ENCODE data around the gene CECR2. TPM values are rescaled to one million over a fixed set of nuclear protein-coding genes. Genes with fewer than 3 reads are reported as not detected.

CECR2 gene
- total RNA-seq, 1 experiment from 2014 or later, result 3.6 TPM

DNA sequence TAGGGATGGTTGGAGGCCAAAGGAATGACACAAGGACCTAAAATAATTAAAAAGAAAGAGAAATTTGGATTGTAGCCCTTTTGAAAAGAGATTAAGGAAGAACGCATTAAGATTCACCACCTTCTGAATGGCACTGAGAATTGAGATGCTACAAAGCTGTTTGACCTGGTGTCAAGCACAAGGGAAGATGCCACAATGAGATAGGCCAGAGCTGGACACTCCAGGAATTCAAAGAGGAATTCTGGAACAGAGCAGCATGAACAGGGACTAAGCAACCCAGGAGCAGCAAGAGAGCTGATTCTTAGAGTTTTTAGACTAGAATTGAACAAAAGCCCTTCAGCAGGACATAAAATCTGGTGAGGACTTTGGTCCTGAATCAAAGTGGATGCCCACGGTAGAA is 11.6 kb upstream of the CECR2 start:
- Histone ChIP-seq H3K36me3 (ENCODE audit: control insufficient read depth, insufficient read depth, low read length) (no peaks in the 10 kb centered on the region), H3K4me3 (ENCODE audit: low read depth in 2 of 2, low read length in 2 of 2) (no peak overlapping the region), H3K9me3 (ENCODE audit: control insufficient read depth, insufficient read depth, low read depth, low read length) (no peaks in the 10 kb centered on the region), H3K27ac (ENCODE audit: low read length) (no peak overlapping the region), H3K4me1 (ENCODE audit: control insufficient read depth, insufficient read depth, low read length) (no peaks in the 10 kb centered on the region), H3K27me3 (ENCODE audit: control insufficient read depth, insufficient read depth, low read length) (no peaks in the 10 kb centered on the region)
- no peak for ATAC-seq
- BruUV-seq (replicated peaks), result no TSS peak
- ChIA-PET CTCF (no interaction called here), POLR2A (interaction anchor here (0.5 kb wide), 1 partner anchor 11 kb away, joined by 6 read pairs; no protein-coding TSS in a partner anchor)
- no peak for DNase-seq (ENCODE audit: low read depth, low spot score)
- no peak for TF ChIP-seq SIN3A (IDR thresholded peaks at IDR 0.05; ENCODE audit: borderline replicate concordance, insufficient read depth, low read depth, low read length)
- intact Hi-C loops (cut with micrococcal nuclease; ENCODE audit: unreplicated experiment) (no loop called here), in situ Hi-C loops (cut with HindIII; ENCODE audit: low pct_unique_long_range_greater_than_20kb, low sequenced_read_pairs) (no loop called here)

GRCh38 chr22:17358415-17358814 is 10.8 kb upstream of the CECR2 start:
- intact Hi-C loops (cut with micrococcal nuclease; ENCODE audit: unreplicated experiment), result no loop called here
- in situ Hi-C loops (cut with HindIII; ENCODE audit: low pct_unique_long_range_greater_than_20kb, low sequenced_read_pairs), result no loop called here
- Histone ChIP-seq H3K4me1 (ENCODE audit: control insufficient read depth, insufficient read depth, low read length) (no peaks in the 10 kb centered on the region), H3K9me3 (ENCODE audit: control insufficient read depth, insufficient read depth, low read depth, low read length) (no peaks in the 10 kb centered on the region), H3K36me3 (ENCODE audit: control insufficient read depth, insufficient read depth, low read length) (no peaks in the 10 kb centered on the region), H3K27me3 (ENCODE audit: control insufficient read depth, insufficient read depth, low read length) (no peaks in the 10 kb centered on the region), H3K27ac (ENCODE audit: low read length) (no peak overlapping the region), H3K4me3 (ENCODE audit: low read depth in 2 of 2, low read length in 2 of 2) (no peak overlapping the region)
- BruUV-seq (replicated peaks), result no TSS peak
- ATAC-seq (no peak), DNase-seq (ENCODE audit: low read depth, low spot score) (no peak)
- CTCF ChIA-PET, result no interaction called here
- TF ChIP-seq CTCF (IDR thresholded peaks at IDR 0.05), result no peak
- no peak for TF ChIP-seq TCF7L2 (IDR thresholded peaks at IDR 0.05; ENCODE audit: low read depth, low read length)
- no peak for TF ChIP-seq SIN3A (IDR thresholded peaks at IDR 0.05; ENCODE audit: borderline replicate concordance, insufficient read depth, low read depth, low read length)
- POLR2A ChIA-PET, result no interaction called here

DNA sequence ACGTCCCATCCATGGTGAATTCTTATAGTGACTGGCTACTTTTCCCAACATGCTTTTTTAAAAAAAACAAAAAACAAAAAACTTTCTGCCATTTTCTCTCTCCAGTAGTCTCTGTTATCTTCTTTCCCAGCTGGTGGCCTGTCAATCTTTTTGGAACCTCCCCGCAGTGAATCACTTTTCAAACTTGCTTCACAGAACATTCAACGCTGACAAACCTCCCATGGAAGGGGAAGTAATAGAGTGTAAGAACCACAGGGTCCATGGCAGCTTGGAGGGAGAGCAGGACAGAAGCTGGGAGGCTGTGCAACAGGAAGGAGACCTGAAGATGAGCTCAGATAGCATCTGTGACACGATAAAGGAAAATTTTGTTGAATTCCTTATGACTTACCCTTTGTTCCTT is 9.8 kb upstream of the CECR2 start:
- no peaks in the 10 kb centered on the region for H3K27me3 ChIP-seq (ENCODE audit: control insufficient read depth, insufficient read depth, low read length)
- H3K4me1 ChIP-seq (ENCODE audit: control insufficient read depth, insufficient read depth, low read length), result no peaks in the 10 kb centered on the region
- DNase-seq (ENCODE audit: low read depth, low spot score) (no peak), ATAC-seq (no peak)
- in situ Hi-C loops (cut with HindIII; ENCODE audit: low pct_unique_long_range_greater_than_20kb, low sequenced_read_pairs), result no loop called here
- ChIA-PET POLR2A (no interaction called here), CTCF (no interaction called here)
- no peaks in the 10 kb centered on the region for H3K9me3 ChIP-seq (ENCODE audit: control insufficient read depth, insufficient read depth, low read depth, low read length)
- TF ChIP-seq, protein P1, sequence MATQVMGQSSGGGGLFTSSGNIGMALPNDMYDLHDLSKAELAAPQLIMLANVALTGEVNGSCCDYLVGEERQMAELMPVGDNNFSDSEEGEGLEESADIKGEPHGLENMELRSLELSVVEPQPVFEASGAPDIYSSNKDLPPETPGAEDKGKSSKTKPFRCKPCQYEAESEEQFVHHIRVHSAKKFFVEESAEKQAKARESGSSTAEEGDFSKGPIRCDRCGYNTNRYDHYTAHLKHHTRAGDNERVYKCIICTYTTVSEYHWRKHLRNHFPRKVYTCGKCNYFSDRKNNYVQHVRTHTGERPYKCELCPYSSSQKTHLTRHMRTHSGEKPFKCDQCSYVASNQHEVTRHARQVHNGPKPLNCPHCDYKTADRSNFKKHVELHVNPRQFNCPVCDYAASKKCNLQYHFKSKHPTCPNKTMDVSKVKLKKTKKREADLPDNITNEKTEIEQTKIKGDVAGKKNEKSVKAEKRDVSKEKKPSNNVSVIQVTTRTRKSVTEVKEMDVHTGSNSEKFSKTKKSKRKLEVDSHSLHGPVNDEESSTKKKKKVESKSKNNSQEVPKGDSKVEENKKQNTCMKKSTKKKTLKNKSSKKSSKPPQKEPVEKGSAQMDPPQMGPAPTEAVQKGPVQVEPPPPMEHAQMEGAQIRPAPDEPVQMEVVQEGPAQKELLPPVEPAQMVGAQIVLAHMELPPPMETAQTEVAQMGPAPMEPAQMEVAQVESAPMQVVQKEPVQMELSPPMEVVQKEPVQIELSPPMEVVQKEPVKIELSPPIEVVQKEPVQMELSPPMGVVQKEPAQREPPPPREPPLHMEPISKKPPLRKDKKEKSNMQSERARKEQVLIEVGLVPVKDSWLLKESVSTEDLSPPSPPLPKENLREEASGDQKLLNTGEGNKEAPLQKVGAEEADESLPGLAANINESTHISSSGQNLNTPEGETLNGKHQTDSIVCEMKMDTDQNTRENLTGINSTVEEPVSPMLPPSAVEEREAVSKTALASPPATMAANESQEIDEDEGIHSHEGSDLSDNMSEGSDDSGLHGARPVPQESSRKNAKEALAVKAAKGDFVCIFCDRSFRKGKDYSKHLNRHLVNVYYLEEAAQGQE (IDR thresholded peaks at IDR 0.05; ENCODE audit: insufficient read depth in 1 of 2, low read depth in 2 of 2, low read length in 1 of 2), result no peak
- TF ChIP-seq CTCF (IDR thresholded peaks at IDR 0.05), result no peak
- TF ChIP-seq TCF7L2 (IDR thresholded peaks at IDR 0.05; ENCODE audit: low read depth, low read length), result no peak
- TF ChIP-seq SIN3A (IDR thresholded peaks at IDR 0.05; ENCODE audit: borderline replicate concordance, insufficient read depth, low read depth, low read length), result no peak
- no peak for TF ChIP-seq POLR2AphosphoS5 (IDR thresholded peaks at IDR 0.05; ENCODE audit: low read depth, low read length)
- H3K27ac ChIP-seq (ENCODE audit: low read length), result no peak overlapping the region
- intact Hi-C loops (cut with micrococcal nuclease; ENCODE audit: unreplicated experiment), result no loop called here
- no peaks in the 10 kb centered on the region for H3K36me3 ChIP-seq (ENCODE audit: control insufficient read depth, insufficient read depth, low read length)
- H3K4me3 ChIP-seq (ENCODE audit: low read depth in 2 of 2, low read length in 2 of 2), result no peak overlapping the region
- BruUV-seq (replicated peaks), result no TSS peak
